OCI-LY7 (cell line): ENCODE data around the gene ANKRD22. TPM values are rescaled to one million over a fixed set of nuclear protein-coding genes. Genes with fewer than 3 reads are reported as not detected.

Experiments used
- BruUV-seq: library from RNA; stranded (reverse); fragments of 400-500 nt; replicated peaks from 2 replicates; lab custom pipeline; 2021; lab: Mats Ljungman, UMichigan
- CTCF ChIA-PET: fragments of 300-600 bp; sonication (Branson Sonifier 250); formaldehyde crosslinking; loops from one replicate; lab custom pipeline; 2022; ENCODE audit warnings: antibody characterized with exemption; ENCODE audit not compliant: unreplicated experiment; lab: Charles Lee
- POLR2A ChIA-PET: fragments of 300-600 bp; sonication (Branson Sonifier 250); formaldehyde crosslinking; loops from one replicate; lab custom pipeline; 2022; ENCODE audit warnings: antibody characterized with exemption; lab: Charles Lee
- DNase-seq: peaks from one replicate; pipeline ENCODE4 v3.0.0-alpha.2; 2015; ENCODE audit warnings: low spot score
- H2AFZ ChIP-seq: fragments of 200-600 bp; sonication (generic), shearing (Covaris generic); 2 replicates; pipeline ENCODE4 v1.6.1; 2014; ENCODE audit warnings: mild to moderate bottlenecking, antibody characterized with exemption, low read length, moderate library complexity
- H3K27ac ChIP-seq: fragments of 200-600 bp; sonication (generic); 2 replicates; pipeline ENCODE4 v1.5.1; 2014; ENCODE audit warnings: mixed run types, low read depth, mild to moderate bottlenecking, moderate library complexity, low read length, inconsistent platforms; ENCODE audit not compliant: poor library complexity, severe bottlenecking
- H3K36me3 ChIP-seq: fragments of 200-600 bp; sonication (generic); 2 replicates; pipeline ENCODE4 v1.6.1; 2014; ENCODE audit warnings: mild to moderate bottlenecking, antibody characterized with exemption, low read length, moderate library complexity, mixed read lengths; ENCODE audit not compliant: insufficient read depth
- H3K4me1 ChIP-seq: fragments of 200-600 bp; sonication (generic); 2 replicates; pipeline ENCODE4 v1.5.1; 2014; ENCODE audit warnings: mild to moderate bottlenecking, low read length; ENCODE audit not compliant: insufficient read depth, poor library complexity, severe bottlenecking
- H3K4me2 ChIP-seq: fragments of 200-600 bp; sonication (generic); 2 replicates; pipeline ENCODE4 v1.6.1; 2014; ENCODE audit warnings: mild to moderate bottlenecking, low read length
- H3K4me3 ChIP-seq: fragments of 200-600 bp; sonication (generic); 2 replicates; pipeline ENCODE4 v1.5.1; 2014; ENCODE audit warnings: mild to moderate bottlenecking, low read depth, low read length; ENCODE audit not compliant: poor library complexity, severe bottlenecking
- H3K79me2 ChIP-seq: fragments of 200-600 bp; sonication (generic); 2 replicates; pipeline ENCODE4 v1.6.1; 2016; ENCODE audit warnings: low read depth, mild to moderate bottlenecking, low read length, moderate library complexity, mixed read lengths; ENCODE audit not compliant: insufficient read depth
- H3K9me2 ChIP-seq: fragments of 200-600 bp; sonication (generic); 2 replicates; pipeline ENCODE4 v1.6.1; 2016; ENCODE audit warnings: mild to moderate bottlenecking, low read length, mixed read lengths; ENCODE audit not compliant: insufficient read depth
- H3K9me3 ChIP-seq: fragments of 200-600 bp; sonication (generic); 2 replicates; pipeline ENCODE4 v1.6.1; 2014; ENCODE audit warnings: mild to moderate bottlenecking, mixed run types, low read length, mixed read lengths
- H4K20me1 ChIP-seq: fragments of 200-600 bp; sonication (generic); 2 replicates; pipeline ENCODE4 v1.6.1; 2014; ENCODE audit warnings: mild to moderate bottlenecking, antibody characterized with exemption, low read length, moderate library complexity, mixed read lengths; ENCODE audit not compliant: insufficient read depth
- CTCF ChIP-seq: fragments of 200-600 bp; sonication (generic); conservative IDR thresholded peaks from 2 replicates; pipeline ENCODE4 v1.5.1; 2014; ENCODE audit warnings: mild to moderate bottlenecking, antibody characterized with exemption, low read length, moderate library complexity, mixed read lengths
- EZH2phosphoT487 ChIP-seq: fragments of 200-600 bp; sonication (generic); IDR thresholded peaks from 2 replicates; pipeline ENCODE4 v1.6.1; 2018; ENCODE audit warnings: low read depth, borderline replicate concordance, mild to moderate bottlenecking, mixed run types, antibody characterized with exemption, low read length, moderate library complexity, mixed read lengths
- intact Hi-C: fragments of 100-400 bp; cut with micrococcal nuclease; formaldehyde crosslinking; loops from one replicate; pipeline ENCODE4 v1.10.0; 2022; ENCODE audit not compliant: unreplicated experiment
- total RNA-seq, 2 experiments: library from RNA; depleted of rRNA in 1 of 2; stranded (reverse); fragments of >200 nt in 1 of 2; shearing (Covaris generic) in 1 of 2; gene quantifications; 2 replicates each; pipeline ENCODE4 v1.2.3, GENCODE V29; 2014 to 2022

ANKRD22 gene
- total RNA-seq, 2 experiments from 2014 or later = not detected

- no peak overlapping the region for H3K27ac ChIP-seq
- BruUV-seq = no TSS peak
- no peaks in the 10 kb centered on the region for H3K9me2 ChIP-seq
- peaks cover 56% of the 10 kb centered on the region for H3K36me3 ChIP-seq
- ChIA-PET CTCF (no interaction called here), POLR2A (interaction anchor here (1.9 to 6.8 kb wide), 2 partner anchors 12 to 96 kb away, joined by 6 to 201 read pairs; partner anchors contain the start of gene STAMBPL1)
- H3K4me2 ChIP-seq = peak overlapping the region; percentile 13
- H3K79me2 ChIP-seq = peaks cover 72% of the 10 kb centered on the region
- no peaks in the 10 kb centered on the region for H4K20me1 ChIP-seq
- no peak for DNase-seq
- H3K9me3 ChIP-seq = no peaks in the 10 kb centered on the region
- intact Hi-C loops = no loop called here
- H2AFZ ChIP-seq = no peak overlapping the region
- H3K4me1 ChIP-seq = peaks cover 61% of the 10 kb centered on the region
- no peak for TF ChIP-seq EZH2phosphoT487
- TF ChIP-seq CTCF = no peak
- H3K4me3 ChIP-seq = no peak overlapping the region
These were observed 45.6 kb upstream of the ANKRD22 start for GRCh38 chr10:88896994-88897853.

GRCh38 chr10:88896372-88896993 is 44.8 kb upstream of the ANKRD22 start:
- Histone ChIP-seq H2AFZ (no peak overlapping the region), H3K4me1 (peaks cover 61% of the 10 kb centered on the region), H3K79me2 (peaks cover 80% of the 10 kb centered on the region), H4K20me1 (no peaks in the 10 kb centered on the region), H3K4me2 (peak overlapping the region; percentile 13; the same call in 1 of the 2 replicates), H3K9me2 (no peaks in the 10 kb centered on the region), H3K4me3 (no peak overlapping the region), H3K27ac (no peak overlapping the region), H3K9me3 (no peaks in the 10 kb centered on the region), H3K36me3 (peaks cover 54% of the 10 kb centered on the region)
- intact Hi-C loops = no loop called here
- DNase-seq = no peak
- ChIA-PET POLR2A (interaction anchor here (2.4 to 6.8 kb wide), 3 partner anchors 10 to 12 kb away, joined by 12 to 201 read pairs (median 21); partner anchors contain the start of gene STAMBPL1), CTCF (no interaction called here)
- no peak for TF ChIP-seq CTCF
- TF ChIP-seq EZH2phosphoT487 = no peak
- BruUV-seq = no TSS peak
